K562 (cell line): ENCODE measurements around the gene TSR3. TPM values are rescaled to one million over a fixed set of nuclear protein-coding genes. Genes with fewer than 3 reads are reported as not detected.

Experiments used
- CHD4 ChIP-seq: fragments of 200-600 bp; sonication (generic); IDR thresholded peaks from 3 replicates; pipeline ENCODE4 v1.6.1; 2012; ENCODE audit warnings: low read depth, mild to moderate bottlenecking, mixed read lengths, low read length, inconsistent platforms; ENCODE audit not compliant: insufficient read depth, insufficient replicate concordance, poor library complexity, severe bottlenecking
- FOXP1 ChIP-seq: sonication (generic); formaldehyde crosslinking; IDR thresholded peaks from 2 replicates; pipeline ENCODE4 v1.8.0; 2022; ENCODE audit warnings: mild to moderate bottlenecking, missing genetic modification reagents
- NR3C1 ChIP-seq: sonication (generic); formaldehyde crosslinking; IDR thresholded peaks from 2 replicates; pipeline ENCODE4 v1.8.1; 2022; ENCODE audit warnings: missing genetic modification reagents
- PHF20 ChIP-seq: fragments of 450-650 bp; IDR thresholded peaks from 2 replicates; pipeline ENCODE4 v1.6.1; 2018; ENCODE audit not compliant: partially characterized antibody
- PHF8 ChIP-seq: fragments of 200-600 bp; sonication (generic); IDR thresholded peaks from 2 replicates; pipeline ENCODE4 v1.6.1; 2012; ENCODE audit warnings: mixed run types, mild to moderate bottlenecking, inconsistent platforms, low read length, moderate library complexity, borderline replicate concordance
- POLR2H ChIP-seq: IDR thresholded peaks from 2 replicates; pipeline ENCODE4 v1.6.1; 2016; ENCODE audit warnings: missing genetic modification characterization, low read depth, mild to moderate bottlenecking, control low read depth, missing compliant biosample characterization, moderate library complexity
- SMAD4 ChIP-seq: fragments of 250-450 bp; sonication (Bioruptor Pico); conservative IDR thresholded peaks from 2 replicates; pipeline ENCODE4 v1.8.0; 2021; ENCODE audit warnings: inconsistent platforms, mild to moderate bottlenecking, moderate library complexity
- SRSF3 ChIP-seq: fragments of 200-400 bp; formaldehyde crosslinking; IDR thresholded peaks from 2 replicates; pipeline ENCODE4 v1.6.1; 2016; ENCODE audit warnings: mild to moderate bottlenecking, low read length, moderate library complexity; ENCODE audit not compliant: insufficient read depth
- ZKSCAN3 ChIP-seq: fragments of 250-450 bp; sonication (Bioruptor Pico); IDR thresholded peaks from 2 replicates; pipeline ENCODE4 v1.4.0; 2020
- ZNF282 ChIP-seq: sonication (generic); formaldehyde crosslinking; IDR thresholded peaks from 2 replicates; pipeline ENCODE4 v1.8.1; 2023; ENCODE audit warnings: missing genetic modification reagents
- ZNF354B ChIP-seq: fragments of 250-450 bp; sonication (Bioruptor Pico); IDR thresholded peaks from 2 replicates; pipeline ENCODE4 v1.4.0; 2020
- ZSCAN32 ChIP-seq: fragments of 450-650 bp; formaldehyde crosslinking; IDR thresholded peaks from 2 replicates; pipeline ENCODE4 v1.4.0; 2020; ENCODE audit warnings: mild to moderate bottlenecking, moderate library complexity
- polyA plus RNA-seq, 8 experiments: library from polyadenylated mRNA; depleted of rRNA in 4 of 8; stranded (reverse) in 5 of 8; unstranded in 3 of 8; fragments of >200 nt; fragmentation: Nextera tagmentation in 2 of 8; fragmentation: Illumina TruSeq in 1 of 8; extraction: Ambion mirVana in 2 of 8; extraction: Trizol in 1 of 8; gene quantifications; 2 replicates each; pipeline versions ENCODE4 v1.2.1 to v1.2.3, GENCODE V29; 2011 to 2014; ENCODE audit warnings: inconsistent platforms in 1 of 8, missing spikeins in 1 of 8
- total RNA-seq, 7 experiments: library from RNA; depleted of rRNA in 6 of 7; stranded (reverse); fragments of >200 nt in 6 of 7; fragmentation: Illumina TruSeq in 2 of 7; extraction: Trizol in 2 of 7; gene quantifications; 2 replicates each; pipeline versions ENCODE4 v1.2.1 to v1.2.3, GENCODE V29; 2011 to 2021; ENCODE audit warnings: low replicate concordance in 1 of 7
- TF ChIP-seq, protein P1 (sequence below): fragments of 250-450 bp; sonication (Bioruptor Pico); IDR thresholded peaks from 2 replicates; pipeline ENCODE4 v1.4.0; 2020; ENCODE audit warnings: mild to moderate bottlenecking
- TF ChIP-seq, protein P2 (sequence below), 2 experiments: fragments of 200-800 bp in 1 of 2; sonication (Bioruptor generic) in 1 of 2; sonication (generic) in 1 of 2; formaldehyde crosslinking in 1 of 2; IDR thresholded peaks in 1 of 2; conservative IDR thresholded peaks in 1 of 2; 2 replicates each; pipeline versions ENCODE4 v1.5.0 to v1.6.1; 2016 to 2020; ENCODE audit warnings: missing compliant biosample characterization in 1 of 2, missing genetic modification characterization in 1 of 2, missing genetic modification reagents in 1 of 2
- TF ChIP-seq, protein P3 (sequence below): fragments of 250-450 bp; sonication (Bioruptor Pico); IDR thresholded peaks from 2 replicates; pipeline ENCODE4 v1.4.0; 2020

The TSR3 gene
- total and polyA plus RNA-seq, 9 of the 15 experiments (the other 6 are each of a cell fraction or from before 2014, with no cell fraction given) = 1.5 to 74.8 (median 16.5) TPM

DNA sequence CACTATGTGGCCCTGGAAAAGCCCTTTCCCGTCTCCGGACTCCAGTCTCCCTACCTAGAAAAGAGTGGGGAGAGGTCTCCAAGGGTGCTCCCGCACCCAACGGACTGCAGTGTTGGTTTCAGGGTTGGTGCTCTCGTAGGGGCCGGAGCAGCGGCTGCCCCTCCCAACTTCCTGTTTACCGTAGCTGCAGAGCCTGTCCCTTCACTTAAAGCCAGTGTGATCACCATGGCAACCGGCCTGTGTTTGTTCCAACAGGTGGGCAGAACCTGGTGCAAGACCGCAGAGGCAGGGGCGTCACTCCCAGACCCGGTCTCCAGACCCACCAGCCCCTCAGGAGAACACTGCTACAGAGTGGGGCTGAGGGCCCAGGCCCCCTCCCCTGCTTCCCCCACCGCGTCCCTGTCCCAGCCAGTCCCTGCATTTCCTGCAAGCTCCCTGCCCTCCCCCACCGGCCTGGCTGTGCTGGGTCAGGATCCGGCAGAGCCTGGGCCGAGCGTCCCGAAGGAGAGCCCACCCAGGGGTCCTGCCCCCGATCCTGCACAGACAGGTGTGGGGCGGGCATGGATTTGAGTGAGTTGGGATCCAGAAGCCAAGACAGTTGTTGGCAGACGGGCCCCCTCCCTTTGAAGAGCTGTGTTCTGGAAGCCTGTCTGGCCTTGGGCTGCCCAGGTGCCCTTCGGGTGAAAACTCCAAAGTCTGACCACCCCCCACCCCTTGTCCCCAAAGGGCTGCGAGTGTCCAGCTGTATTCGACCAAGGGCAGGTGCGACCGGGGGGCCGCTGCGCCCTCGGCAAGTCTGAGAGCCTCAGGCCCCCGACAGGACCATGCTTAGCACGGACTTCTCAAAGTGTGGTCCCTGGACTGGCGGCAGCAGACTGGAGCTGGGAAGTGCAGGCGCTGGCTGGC is 19.7 kb downstream of the TSR3 start (continued):
- TF ChIP-seq, protein P1, sequence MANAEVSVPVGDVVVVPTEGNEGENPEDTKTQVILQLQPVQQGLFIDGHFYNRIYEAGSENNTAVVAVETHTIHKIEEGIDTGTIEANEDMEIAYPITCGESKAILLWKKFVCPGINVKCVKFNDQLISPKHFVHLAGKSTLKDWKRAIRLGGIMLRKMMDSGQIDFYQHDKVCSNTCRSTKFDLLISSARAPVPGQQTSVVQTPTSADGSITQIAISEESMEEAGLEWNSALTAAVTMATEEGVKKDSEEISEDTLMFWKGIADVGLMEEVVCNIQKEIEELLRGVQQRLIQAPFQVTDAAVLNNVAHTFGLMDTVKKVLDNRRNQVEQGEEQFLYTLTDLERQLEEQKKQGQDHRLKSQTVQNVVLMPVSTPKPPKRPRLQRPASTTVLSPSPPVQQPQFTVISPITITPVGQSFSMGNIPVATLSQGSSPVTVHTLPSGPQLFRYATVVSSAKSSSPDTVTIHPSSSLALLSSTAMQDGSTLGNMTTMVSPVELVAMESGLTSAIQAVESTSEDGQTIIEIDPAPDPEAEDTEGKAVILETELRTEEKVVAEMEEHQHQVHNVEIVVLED (CRISPR knock-in tag) = no peak
- no peak for TF ChIP-seq ZNF354B
- TF ChIP-seq, protein P2, sequence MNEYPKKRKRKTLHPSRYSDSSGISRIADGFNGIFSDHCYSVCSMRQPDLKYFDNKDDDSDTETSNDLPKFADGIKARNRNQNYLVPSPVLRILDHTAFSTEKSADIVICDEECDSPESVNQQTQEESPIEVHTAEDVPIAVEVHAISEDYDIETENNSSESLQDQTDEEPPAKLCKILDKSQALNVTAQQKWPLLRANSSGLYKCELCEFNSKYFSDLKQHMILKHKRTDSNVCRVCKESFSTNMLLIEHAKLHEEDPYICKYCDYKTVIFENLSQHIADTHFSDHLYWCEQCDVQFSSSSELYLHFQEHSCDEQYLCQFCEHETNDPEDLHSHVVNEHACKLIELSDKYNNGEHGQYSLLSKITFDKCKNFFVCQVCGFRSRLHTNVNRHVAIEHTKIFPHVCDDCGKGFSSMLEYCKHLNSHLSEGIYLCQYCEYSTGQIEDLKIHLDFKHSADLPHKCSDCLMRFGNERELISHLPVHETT (CRISPR knock-in tag; conservative IDR thresholded peaks at IDR 0.05 in 1 of 2, IDR thresholded peaks at IDR 0.05 in 1 of 2) = no peak
- TF ChIP-seq, protein P3, sequence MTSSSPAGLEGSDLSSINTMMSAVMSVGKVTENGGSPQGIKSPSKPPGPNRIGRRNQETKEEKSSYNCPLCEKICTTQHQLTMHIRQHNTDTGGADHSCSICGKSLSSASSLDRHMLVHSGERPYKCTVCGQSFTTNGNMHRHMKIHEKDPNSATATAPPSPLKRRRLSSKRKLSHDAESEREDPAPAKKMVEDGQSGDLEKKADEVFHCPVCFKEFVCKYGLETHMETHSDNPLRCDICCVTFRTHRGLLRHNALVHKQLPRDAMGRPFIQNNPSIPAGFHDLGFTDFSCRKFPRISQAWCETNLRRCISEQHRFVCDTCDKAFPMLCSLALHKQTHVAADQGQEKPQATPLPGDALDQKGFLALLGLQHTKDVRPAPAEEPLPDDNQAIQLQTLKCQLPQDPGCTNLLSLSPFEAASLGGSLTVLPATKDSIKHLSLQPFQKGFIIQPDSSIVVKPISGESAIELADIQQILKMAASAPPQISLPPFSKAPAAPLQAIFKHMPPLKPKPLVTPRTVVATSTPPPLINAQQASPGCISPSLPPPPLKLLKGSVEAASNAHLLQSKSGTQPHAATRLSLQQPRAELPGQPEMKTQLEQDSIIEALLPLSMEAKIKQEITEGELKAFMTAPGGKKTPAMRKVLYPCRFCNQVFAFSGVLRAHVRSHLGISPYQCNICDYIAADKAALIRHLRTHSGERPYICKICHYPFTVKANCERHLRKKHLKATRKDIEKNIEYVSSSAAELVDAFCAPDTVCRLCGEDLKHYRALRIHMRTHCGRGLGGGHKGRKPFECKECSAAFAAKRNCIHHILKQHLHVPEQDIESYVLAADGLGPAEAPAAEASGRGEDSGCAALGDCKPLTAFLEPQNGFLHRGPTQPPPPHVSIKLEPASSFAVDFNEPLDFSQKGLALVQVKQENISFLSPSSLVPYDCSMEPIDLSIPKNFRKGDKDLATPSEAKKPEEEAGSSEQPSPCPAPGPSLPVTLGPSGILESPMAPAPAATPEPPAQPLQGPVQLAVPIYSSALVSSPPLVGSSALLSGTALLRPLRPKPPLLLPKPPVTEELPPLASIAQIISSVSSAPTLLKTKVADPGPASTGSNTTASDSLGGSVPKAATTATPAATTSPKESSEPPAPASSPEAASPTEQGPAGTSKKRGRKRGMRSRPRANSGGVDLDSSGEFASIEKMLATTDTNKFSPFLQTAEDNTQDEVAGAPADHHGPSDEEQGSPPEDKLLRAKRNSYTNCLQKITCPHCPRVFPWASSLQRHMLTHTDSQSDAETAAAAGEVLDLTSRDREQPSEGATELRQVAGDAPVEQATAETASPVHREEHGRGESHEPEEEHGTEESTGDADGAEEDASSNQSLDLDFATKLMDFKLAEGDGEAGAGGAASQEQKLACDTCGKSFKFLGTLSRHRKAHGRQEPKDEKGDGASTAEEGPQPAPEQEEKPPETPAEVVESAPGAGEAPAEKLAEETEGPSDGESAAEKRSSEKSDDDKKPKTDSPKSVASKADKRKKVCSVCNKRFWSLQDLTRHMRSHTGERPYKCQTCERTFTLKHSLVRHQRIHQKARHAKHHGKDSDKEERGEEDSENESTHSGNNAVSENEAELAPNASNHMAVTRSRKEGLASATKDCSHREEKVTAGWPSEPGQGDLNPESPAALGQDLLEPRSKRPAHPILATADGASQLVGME (CRISPR knock-in tag) = no peak
- TF ChIP-seq CHD4 = peak; percentile 76
- TF ChIP-seq FOXP1 = no peak; the same call in 1 of the 2 replicates
- no peak for TF ChIP-seq ZNF282 (CRISPR knock-in tag)
- TF ChIP-seq POLR2H (tag) = no peak
- TF ChIP-seq SRSF3 = no peak
- no peak for TF ChIP-seq PHF20
- TF ChIP-seq PHF8 = peak; percentile 41; the same call in 1 of the 2 replicates
- TF ChIP-seq SMAD4 (CRISPR knock-in tag) = no peak
- no peak for TF ChIP-seq ZKSCAN3 (CRISPR knock-in tag)
- TF ChIP-seq NR3C1 (CRISPR knock-in tag) = no peak
- no peak for TF ChIP-seq ZSCAN32
